Measurements from ENCODE around the gene DAZAP2.
"Not testable (repeated sequence)": the region's sequence is repeated elsewhere in the genome, so short reads cannot be mapped to it uniquely, and the experiment has no call there.

Gene DAZAP2

DNA sequence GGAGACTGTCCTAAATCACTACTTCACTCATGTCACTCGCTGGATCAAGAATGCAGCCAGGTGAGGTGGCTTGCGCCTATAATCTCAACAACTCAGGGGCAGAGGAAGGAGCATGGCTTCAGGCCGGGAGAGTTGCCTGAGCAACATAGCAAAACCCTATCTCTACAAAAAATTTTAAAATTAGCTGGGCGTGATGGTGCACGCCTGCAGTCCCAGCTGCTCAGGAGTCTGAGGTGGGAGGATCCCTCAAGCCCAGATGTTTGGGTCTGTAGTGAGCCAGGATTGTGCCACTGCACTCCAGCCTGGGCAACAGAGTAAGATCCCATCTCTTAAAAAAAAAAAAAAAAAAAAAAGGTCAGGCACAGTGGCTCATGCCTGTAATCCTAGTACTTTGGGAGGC lies 25.7 kb downstream of the DAZAP2 start:
- TF ChIP-seq, protein P1, sequence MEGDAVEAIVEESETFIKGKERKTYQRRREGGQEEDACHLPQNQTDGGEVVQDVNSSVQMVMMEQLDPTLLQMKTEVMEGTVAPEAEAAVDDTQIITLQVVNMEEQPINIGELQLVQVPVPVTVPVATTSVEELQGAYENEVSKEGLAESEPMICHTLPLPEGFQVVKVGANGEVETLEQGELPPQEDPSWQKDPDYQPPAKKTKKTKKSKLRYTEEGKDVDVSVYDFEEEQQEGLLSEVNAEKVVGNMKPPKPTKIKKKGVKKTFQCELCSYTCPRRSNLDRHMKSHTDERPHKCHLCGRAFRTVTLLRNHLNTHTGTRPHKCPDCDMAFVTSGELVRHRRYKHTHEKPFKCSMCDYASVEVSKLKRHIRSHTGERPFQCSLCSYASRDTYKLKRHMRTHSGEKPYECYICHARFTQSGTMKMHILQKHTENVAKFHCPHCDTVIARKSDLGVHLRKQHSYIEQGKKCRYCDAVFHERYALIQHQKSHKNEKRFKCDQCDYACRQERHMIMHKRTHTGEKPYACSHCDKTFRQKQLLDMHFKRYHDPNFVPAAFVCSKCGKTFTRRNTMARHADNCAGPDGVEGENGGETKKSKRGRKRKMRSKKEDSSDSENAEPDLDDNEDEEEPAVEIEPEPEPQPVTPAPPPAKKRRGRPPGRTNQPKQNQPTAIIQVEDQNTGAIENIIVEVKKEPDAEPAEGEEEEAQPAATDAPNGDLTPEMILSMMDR (IDR thresholded peaks at IDR 0.05; ENCODE audit: low read length, missing control alignments): no peak
- no peak for DNase-seq (ENCODE audit: low read depth)
- no peak overlapping the region for H3K4me3 ChIP-seq (replicated peaks; ENCODE audit: low read depth, low read length)

GRCh38 chr12:51265024-51265423 lies 26.4 kb downstream of the DAZAP2 start:
- TF ChIP-seq, protein P1 (IDR thresholded peaks at IDR 0.05; ENCODE audit: low read length, missing control alignments): no peak
- DNase-seq (ENCODE audit: low read depth): no peak
- H3K4me3 ChIP-seq (replicated peaks; ENCODE audit: low read depth, low read length): no peak overlapping the region

DNA sequence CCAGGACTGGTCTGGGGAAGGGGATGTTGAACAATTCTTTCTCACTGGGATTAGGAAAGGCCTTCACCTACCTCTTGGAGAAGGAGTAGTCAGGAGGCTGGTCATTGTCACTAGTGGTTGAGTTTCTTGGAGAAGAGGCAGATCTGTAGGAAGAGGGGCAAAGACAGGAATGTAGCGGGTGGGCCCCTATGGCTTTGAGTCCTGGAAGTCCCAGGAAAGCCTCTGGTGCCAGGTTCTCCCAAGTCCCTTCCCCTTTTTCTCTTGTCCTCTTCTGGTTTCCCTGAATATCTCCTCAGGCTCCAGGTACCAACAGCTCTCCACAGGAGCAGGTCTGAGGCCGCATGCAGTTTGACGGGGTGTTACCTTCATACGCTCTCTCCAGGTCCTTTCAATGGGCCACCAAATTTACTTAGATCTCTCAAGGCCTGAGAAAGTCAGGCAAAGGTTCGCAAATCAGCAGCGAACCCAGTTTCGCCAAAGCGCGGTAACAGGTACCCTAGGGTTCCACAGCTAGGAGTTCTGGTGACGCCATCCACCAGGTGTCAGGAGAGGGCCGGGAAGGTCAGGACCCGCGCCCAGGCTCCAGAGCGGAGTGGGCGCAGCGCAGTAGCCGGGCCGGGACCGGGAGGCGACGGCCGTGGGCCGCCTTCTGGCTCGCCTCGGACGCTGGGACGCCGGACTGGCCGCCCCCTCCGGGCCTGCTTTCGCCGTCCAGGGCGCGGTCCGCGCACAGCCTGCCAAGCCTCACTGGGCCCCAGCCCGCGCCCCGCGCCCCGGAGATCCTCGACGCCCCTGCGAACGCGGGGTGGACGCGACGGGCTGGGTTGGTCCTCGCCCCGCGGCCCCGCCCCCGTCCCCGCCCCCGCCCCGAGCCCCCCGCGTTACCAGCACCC lies 30.8 kb downstream of the DAZAP2 start:
- H3K4me3 ChIP-seq (replicated peaks; ENCODE audit: low read depth, low read length): peak overlapping the region; percentile 73
- peak; percentile 39 for DNase-seq (ENCODE audit: low read depth)
- TF ChIP-seq, protein P1 (IDR thresholded peaks at IDR 0.05; ENCODE audit: low read length, missing control alignments): peak; percentile 20

GRCh38 chr12:51270067-51270950 lies 31.7 kb downstream of the DAZAP2 start, which contains the start of gene SMAGP:
Gene SMAGP (minus strand): TSS chr12:51270415. CDS start chr12:51269278, 1,137 bp downstream.
- TF ChIP-seq, protein P1 (IDR thresholded peaks at IDR 0.05; ENCODE audit: low read length, missing control alignments): no peak
- peak; percentile 24 for DNase-seq (ENCODE audit: low read depth)

GRCh38 chr12:51270951-51271518 lies 32.4 kb downstream of the DAZAP2 start:
- DNase-seq (ENCODE audit: low read depth): peak; percentile 70
- TF ChIP-seq, protein P1 (IDR thresholded peaks at IDR 0.05; ENCODE audit: low read length, missing control alignments): no peak

More at GRCh38 chr12:51270067-51270950, 31.7 kb downstream of the DAZAP2 start, which contains the start of gene SMAGP:
- peak within 1 kb of the TSS; percentile 73 for H3K4me3 ChIP-seq (replicated peaks; ENCODE audit: low read depth, low read length)

GRCh38 chr12:51272810-51273209 lies 34.2 kb downstream of the DAZAP2 start:
- H3K4me3 ChIP-seq (replicated peaks; ENCODE audit: low read depth, low read length); DNase-seq (ENCODE audit: low read depth): not testable (repeated sequence)

More at GRCh38 chr12:51270951-51271518, 32.4 kb downstream of the DAZAP2 start:
- H3K4me3 ChIP-seq (replicated peaks; ENCODE audit: low read depth, low read length): peak overlapping the region; percentile 73

Data from fibroblast of pulmonary artery (primary cell).